Mucosa of gallbladder (tissue), 1 donor: Measurements from ENCODE around the gene SEMA6B. TPM values are rescaled to one million over a fixed set of nuclear protein-coding genes. Genes with fewer than 3 reads are reported as not detected.
"Not testable (repeated sequence)": the region's sequence is repeated elsewhere in the genome, so short reads cannot be mapped to it uniquely, and the experiment has no call there.

ENCODE experiments used
- DNase-seq: peaks from one replicate; pipeline ENCODE4 v3.0.0-alpha.2; 2020; ENCODE audit warnings: low spot score
- total RNA-seq: library from RNA; stranded (reverse); gene quantifications from one replicate; pipeline ENCODE4 v1.2.1, GENCODE V29; 2021
- donor health status: DM: no; HTN: no; CAD: no.

The SEMA6B gene, protein sequence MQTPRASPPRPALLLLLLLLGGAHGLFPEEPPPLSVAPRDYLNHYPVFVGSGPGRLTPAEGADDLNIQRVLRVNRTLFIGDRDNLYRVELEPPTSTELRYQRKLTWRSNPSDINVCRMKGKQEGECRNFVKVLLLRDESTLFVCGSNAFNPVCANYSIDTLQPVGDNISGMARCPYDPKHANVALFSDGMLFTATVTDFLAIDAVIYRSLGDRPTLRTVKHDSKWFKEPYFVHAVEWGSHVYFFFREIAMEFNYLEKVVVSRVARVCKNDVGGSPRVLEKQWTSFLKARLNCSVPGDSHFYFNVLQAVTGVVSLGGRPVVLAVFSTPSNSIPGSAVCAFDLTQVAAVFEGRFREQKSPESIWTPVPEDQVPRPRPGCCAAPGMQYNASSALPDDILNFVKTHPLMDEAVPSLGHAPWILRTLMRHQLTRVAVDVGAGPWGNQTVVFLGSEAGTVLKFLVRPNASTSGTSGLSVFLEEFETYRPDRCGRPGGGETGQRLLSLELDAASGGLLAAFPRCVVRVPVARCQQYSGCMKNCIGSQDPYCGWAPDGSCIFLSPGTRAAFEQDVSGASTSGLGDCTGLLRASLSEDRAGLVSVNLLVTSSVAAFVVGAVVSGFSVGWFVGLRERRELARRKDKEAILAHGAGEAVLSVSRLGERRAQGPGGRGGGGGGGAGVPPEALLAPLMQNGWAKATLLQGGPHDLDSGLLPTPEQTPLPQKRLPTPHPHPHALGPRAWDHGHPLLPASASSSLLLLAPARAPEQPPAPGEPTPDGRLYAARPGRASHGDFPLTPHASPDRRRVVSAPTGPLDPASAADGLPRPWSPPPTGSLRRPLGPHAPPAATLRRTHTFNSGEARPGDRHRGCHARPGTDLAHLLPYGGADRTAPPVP
- total RNA-seq, result 5.0 TPM

DNA sequence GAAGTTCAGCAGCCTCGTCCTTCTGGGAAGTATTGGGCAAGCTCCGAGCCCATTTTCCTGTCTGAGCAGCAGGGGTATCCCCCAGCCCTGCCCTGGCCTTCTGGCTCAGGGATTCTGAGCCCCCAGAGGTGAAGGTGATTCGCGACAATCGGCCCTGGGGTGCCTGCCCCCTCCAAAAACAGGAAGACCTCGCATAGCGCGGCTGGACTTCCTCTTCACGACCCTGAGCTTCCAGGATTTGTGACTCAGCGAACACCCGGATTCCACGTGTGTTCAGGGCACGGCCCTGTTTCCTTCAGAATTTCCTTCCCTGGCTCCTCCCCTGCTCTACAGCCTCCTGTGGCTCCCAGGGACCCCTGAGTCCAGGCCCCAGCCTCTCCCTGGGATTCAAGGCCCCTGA lies at the start of gene SEMA6B:
Gene SEMA6B (minus strand): TSS at position 116 of the 400 bp plus-strand sequence. CDS start 1,227 bp downstream, outside the sequence.
- DNase-seq, result no peak

DNA sequence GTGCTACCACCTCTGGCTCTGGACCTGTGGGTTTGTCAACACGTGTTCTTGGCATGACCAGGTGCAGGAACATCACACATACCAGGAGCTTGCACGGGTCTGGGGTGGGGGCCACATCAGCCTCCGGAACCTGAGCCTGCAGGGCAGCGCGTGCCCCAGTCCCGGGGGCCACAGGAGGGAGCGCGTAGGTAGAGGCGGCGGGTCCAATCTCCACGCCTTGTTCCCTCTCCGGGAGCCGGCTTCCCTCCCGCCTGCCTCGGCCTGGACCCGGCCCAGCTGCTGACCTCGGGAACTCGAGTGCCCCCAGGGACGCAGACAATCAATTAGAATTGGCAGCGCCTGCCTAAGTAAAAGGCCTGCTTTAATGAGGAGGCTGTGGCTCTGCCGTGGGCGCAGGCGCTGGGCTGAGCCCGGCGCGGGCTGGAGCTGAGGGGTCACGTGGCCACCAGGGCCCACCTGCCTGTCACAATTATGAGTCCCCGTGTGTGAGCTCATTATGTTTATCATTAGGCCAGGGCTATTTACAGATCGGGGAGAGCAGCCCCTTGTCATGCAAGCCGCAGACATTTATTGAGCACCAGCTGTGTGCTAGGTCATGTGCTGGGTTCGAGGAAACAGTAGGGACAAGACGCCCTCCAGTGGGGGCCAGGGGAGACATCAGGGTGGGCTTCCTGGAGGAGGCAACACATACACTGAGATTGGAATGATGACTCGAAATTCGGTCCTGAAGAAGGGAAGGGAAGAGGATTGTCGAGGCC lies 47.6 kb upstream of the SEMA6B start:
- DNase-seq, result no peak

DNA sequence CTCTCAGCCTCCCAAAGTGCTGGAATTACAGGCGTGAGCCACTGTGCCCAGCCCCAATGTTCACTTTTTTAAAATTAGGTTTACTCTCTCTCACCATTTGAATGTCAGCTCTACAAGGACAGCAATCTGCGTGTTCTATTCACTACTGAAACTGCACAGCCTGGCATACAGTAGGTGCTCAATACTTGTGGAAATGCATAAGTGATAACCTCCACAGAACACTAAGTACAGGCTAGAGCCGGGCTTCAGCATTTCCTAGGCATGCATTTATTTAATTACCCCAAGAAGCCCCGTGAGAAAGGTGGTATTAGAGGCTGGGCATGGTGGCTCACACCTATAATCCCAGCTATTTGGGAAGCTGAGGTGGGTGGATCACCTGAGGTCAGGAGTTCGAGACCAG lies 46.7 kb upstream of the SEMA6B start:
- DNase-seq, result no peak

DNA sequence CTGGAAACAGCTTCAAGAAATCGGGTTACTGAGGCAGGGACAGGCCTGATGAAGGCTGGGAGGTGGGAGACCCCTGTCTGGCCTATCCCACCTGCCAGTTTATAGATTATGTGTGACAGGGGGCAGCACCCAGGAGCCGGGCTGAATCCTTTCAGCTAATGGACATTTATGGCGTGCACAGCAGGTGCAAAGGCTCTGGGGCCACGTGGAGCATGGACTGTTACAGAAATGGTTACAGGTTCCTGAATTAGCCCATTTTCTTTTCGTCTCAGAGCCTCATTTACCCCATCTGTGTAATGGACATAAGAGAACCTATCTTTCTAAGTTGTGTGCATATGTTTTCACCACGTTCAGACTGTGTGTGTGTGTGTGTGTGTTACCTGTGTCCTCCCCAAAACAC lies 45.4 kb upstream of the SEMA6B start:
- DNase-seq, result no peak

DNA sequence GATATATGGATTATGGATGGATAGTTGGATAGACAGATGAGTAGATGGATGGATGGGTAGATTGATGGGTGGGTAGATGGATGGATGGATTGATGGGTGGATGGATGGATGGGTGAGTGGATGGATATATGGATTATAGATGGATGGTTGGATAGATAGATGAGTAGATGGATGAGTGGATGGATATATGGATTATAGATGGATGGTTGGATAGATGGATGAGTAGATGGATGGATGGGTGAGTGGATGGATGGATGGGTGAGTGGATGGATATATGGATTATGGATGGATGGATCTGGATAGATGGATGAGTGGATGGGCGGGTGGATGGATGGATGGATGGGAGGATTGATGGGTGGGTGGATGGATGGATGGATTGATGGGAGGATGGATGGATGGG lies 43.4 kb upstream of the SEMA6B start:
- no peak for DNase-seq

DNA sequence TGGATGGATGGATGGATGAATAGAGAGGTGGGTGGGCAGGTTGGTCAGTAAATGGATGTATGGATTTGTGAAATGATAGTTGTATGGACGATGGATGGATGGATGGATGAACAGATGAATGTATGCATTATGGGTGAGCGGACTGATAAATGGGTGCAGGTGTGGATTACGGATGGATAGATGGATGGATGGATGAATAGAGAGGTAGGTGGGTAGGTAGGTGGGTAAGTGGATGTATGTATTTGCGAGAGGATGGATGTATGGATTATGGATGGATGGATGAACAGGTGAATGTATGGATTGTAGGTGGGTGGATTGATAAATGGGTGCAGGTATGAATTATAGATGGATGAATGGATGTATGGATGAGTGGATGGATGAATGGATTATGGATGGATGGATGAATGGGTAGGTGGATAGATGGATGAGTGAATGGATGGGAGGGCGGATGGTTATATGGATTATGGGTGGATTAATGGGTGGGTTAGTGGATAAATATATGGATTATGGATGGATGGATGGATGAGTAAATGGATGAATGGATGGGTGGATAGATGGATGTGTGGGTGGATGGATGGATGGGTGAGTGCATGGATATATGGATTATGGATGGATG lies 42.8 kb upstream of the SEMA6B start:
- no peak for DNase-seq

DNA sequence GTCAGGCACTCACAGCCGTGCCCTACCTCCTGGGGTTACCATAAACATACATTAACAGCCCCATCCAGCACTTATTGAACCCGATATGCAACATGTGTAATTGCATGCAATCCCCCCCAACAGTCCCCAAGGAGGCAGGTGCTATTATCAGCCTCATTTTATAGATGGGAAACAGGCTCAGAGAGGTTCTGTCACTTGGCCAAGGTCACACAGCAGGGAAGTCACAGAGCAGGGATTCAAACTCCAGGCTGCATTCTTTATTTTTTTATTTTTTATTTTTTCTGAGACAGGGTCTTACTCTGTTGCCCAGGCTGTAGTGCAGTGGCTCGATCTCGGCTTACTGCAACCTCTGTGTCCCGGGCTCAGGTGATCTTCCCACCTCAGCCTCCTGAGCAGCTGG lies 41.4 kb upstream of the SEMA6B start:
- no peak for DNase-seq

DNA sequence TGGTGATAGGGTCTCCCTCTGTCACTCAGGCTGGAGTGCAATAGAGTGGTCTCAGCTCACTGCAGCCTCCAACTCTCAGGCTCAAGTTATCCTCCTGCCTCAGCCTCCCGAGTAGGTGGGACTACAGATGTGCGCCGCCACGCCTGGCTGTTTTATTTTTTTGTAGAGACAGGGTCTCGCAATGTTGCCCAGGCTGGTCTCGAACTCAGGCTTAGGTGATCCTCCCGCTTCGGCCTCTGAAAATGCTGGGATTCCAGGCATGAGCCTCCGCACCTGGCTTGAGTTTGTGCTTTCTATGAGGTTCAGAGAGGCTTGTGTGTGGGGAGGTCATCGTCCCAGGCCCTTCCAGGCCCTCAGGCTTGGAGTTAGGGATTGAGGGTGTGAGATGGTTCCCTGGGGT lies 40.6 kb upstream of the SEMA6B start:
- DNase-seq, result no peak

DNA sequence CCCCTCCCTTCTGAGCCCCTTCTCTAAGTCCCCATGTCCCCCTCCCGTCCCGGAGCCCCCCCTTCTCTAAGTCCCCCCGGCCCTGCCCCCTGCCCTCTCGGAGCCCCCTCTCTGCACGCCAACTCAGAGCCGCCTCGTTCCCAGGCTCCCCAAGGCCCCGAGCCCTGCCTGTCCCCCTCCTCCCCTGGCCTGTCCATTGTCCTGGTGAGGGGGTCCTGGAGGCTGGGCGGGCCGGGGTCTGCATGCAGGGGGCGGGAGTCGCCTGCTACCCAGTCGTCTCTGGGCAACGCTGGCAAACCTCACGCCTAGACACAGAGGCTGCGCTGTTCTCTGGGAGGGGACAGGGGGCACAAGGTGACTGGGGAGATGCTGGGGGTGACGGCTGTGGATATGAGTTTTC lies 39.2 kb upstream of the SEMA6B start:
- DNase-seq, result no peak

DNA sequence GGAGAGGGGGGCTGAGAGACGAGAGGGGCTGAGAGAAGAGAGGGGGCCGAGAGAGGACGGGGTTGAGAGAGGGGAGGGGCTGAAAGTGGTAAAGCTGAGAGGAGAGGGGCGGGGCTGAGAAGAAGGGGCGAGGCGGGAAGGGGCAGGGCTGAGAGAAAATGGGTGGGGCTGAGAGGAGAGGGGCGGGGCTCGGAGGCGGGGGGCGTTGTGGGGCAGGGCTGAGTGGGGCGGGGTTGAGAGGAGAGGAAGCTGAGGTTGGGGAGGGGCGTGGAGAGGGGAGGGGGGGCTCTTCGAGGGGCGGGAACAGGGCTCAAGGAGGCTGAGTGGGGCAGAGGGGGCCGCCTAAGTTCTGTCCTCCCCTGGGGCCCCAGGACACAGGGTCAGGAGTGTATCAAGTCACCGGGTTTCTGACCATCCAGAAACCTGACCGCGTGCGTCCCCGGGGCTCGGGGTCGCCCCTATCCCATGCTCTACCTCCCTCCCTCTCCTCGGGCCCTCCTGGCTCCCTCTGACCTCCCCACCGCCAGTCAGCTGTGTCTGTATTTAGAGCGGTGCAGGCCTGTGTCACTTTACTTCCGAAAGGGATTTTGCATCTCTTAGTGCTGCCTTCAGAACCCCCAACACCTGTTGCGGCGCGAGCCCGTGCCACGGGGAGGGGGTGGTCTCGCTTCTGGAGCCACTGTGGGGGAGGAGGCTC lies 38.6 kb upstream of the SEMA6B start:
- DNase-seq, result no peak

DNA sequence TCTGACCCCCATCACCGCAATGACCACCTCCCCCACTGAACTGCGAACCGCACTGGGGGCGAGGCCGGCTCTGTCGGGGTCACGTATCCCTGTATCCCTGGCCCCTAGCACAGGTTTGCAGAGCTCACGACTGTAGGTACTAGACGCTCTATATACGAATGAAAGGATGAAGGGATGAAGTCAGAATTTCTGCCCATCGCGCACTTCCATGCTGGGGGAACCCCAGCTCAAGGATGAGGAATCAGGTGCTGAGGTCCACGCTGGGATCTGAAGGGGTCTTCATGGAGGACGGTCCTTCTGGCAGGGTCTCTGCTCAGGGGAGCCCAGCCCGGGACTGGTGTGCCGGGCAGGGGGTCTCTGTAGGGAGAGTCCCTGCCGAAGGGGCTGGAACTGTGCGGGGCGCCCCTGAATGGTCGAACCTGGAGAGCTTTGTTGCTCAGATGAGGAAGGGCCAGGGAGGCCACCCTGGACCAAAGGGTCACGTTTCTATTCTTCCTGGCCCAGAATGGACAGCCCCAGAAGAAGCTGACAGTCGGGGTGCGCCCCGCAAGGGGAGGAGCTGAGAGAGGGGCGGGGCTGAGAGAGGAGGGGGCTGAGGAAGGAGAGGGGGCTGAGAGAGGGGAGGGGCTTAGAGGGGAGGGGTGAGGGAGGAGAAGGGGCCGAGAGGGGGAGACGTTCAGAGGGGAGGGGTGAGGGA lies 37.9 kb upstream of the SEMA6B start:
- no peak for DNase-seq

DNA sequence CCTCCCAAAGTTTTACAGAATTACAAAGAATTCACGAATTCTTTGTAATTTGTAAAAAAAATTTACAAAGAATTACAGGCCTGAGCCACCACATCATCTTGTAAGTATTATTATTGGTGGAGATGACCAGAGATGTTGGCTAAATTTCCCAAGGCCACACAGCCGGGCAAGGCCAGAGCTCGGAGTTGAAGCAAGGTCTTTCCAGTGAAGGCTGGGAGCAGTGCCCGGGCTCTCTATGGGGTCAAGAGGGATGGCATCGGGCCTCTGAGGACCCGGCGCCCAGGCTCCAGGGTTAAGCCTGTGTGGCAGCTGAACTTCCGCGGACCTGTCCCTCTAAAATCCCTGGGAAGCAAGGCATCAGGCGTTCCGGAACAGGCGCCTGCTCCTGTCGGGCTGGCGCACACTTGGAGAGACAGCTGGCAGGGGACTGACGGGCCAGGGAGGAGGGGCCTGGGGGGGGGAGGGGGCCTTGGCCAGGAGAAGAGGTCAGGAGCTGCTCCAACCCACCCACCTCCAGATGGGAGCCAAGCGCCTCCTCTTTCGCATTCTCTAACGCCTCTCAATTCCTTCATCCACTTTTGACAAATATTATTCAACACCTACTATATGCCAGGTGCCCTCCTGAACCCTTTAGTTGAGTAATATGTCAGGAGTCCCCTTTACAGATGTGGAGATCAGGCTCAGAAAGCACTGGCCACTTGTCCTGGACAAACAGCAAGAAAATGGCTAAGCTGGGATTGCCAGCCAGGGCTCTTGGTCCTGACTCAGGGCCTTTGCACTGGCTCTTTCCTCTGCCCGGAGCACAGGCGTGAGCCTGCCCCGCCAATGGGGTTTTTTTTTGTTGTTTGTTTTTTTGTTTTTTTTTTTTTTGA lies 36.8 kb upstream of the SEMA6B start:
- DNase-seq, result no peak

DNA sequence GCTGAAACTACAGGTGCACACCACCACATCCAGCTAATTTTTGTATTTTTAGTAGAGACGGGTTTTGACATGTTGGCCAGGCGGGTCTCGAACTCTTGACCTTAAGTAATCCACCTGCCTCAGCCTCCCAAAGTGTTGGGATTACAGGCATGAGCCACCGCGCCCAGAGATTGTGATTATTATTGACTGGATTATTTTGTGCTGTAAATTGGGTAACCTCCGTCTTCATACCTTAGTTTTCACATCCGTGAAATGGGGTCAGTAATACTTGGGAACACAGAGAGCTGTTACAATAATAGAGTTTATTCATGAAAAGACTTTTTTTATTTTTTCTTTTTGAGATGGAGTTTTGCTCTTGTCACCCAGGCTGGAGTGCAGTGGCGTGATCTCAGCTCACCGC lies 35.7 kb upstream of the SEMA6B start:
- DNase-seq, result not testable (repeated sequence)

DNA sequence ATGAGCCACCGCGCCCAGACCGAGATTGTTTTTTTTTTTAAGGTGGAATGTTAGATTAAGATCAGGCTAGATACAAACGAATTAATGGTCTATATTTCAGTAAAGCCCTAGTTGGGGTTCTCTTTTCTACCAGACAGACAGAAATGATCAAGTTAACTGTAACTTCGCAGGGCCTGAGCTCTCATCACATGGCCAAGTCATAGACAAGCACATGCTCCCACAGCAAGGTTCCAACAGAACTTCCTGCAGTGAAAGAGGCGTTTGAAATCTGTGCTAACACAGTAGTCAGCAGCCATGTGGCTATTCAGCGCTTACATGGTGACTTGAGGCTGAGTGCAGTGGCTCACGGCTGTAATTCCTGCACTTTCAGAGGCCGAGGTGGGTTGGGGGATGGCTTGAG lies 34.7 kb upstream of the SEMA6B start:
- DNase-seq, result no peak

DNA sequence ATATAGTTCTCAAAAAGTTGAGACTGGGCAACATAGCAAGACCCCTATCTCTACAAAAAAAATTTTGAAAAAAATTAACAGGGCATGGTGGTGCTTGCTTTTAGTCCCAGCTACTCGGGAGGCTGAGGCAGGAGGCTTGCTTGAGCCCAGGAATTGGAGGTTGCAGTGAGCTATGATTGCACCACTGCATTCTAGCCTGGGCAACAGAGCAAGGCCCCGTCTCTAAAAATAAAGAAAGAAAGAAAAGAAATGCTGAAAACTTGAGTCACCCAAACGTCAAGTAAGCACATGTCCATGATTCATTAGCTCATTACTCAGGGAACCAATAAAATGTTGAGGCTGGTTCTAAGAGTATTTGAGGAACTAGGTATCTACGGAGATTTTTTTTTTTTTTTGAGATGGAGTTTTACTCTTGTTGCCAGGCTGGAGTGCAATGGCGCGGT lies 33.9 kb upstream of the SEMA6B start:
- no peak for DNase-seq

DNA sequence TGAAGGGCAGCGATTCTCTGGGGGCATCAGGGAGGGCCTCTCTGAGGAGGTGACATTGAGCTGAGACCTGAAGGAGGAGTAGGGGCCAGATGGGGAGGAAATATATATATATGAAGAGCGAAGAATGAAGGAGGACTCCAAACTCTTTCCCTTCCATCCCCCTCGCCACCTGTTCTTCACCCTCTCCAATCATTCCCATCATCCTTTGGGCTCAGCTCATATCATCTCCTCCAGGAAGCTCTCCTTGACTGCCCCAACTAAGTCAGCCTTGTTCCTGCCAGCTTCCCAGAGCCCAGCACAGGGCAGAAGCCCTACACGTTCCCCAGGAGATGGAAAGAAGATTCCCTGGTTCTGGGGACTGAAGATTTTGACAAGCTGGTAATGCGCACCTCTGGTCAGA lies 33.0 kb upstream of the SEMA6B start:
- no peak for DNase-seq

DNA sequence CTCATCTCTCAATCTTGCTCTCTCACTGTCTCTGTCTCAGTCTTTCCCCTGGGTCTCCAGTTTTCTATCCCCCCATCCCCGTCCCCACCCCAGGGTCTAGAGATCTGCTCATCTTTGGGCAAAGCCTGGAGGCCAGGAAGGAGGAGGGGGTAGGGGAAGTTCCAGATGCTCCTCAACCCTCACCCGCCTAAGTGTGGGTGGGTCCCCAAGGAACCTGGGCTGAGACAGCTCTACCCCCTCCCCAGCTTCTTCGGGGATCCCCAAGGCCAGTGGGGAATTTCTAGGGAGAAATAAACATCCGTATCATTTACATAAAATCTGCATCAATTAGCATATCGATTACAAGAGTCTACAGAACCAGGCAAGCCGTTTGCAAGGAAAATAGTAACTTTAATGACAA lies 31.8 kb upstream of the SEMA6B start:
- no peak for DNase-seq

DNA sequence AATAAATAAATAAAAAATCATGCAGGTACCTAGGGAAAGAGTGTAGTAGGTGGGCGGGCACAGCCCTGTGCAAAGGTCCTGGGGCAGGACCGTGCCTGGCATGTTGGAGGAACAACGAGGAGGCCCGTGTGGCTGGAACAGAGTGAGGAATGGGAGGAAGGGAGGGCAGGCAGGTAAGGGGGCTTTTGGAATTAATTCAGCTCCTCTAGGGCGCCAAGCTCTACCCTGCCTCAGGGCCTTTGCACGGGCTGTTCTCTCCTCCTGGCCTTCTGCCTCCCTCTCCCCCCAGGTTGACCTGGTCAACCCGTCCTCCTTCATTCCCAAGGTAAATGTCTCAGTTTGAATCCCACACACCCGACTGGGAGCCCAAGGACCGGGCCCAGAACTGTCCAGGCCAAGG lies 31.1 kb upstream of the SEMA6B start:
- no peak for DNase-seq

DNA sequence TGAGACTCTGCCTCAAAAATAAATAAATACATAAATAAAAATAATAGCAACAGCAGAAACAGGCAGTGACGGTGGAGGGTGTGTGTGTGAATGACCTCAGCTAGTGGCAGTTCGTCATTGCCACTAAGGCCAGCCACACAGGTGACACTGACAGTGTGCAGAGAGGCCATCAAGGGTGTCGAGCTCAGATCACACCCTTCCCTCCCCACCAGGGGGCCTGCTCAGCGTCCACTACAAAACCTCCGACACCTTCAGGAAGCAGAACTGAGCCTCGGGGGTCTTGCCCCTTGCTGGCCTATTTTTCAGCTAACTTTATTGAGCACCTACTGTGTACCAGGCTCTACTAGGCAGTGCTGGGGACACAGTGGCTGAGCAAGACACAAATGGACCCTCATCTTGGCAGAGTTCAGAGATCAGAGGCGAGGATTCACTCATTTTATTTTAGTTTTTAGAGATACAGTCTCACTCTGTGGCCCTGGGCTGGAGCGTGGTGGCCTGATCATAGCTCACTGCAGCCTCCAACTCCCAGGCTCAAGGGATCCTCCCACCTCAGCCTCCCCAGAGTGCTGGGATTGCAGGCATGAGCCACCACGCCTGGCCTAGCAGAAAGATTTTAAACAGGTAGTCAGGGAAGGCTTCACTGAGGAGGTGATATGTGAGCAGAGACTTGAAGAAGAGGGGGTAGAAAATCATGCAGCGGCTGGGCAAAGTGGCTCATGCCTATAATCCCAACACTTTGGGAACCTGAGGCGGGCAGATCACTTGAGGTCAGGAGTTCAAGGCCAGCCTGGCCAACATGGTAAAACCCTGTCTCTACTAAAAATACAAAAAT lies 30.3 kb upstream of the SEMA6B start:
- DNase-seq, result no peak
